Skin epidermis (tissue), 12 donors: ENCODE measurements around the gene CDHR1.
A peak's percentile ranks its signal among the peaks of the same experiment; 100 is the strongest.
"Not testable (repeated sequence)": the region's sequence is repeated elsewhere in the genome, so short reads cannot be mapped to it uniquely, and the experiment has no call there.

Source experiments
- H3K27ac ChIP-seq, 21 experiments: fragments of 200-600 bp; sonication (generic) in 11 of 21; one replicate each; pipeline ENCODE4 v1.5.0; 2020; ENCODE audit warnings: mild to moderate bottlenecking in 3 of 21, inconsistent platforms in 2 of 21, moderate library complexity in 2 of 21
- H3K4me3 ChIP-seq, 7 experiments: fragments of 200-600 bp; sonication (generic) in 2 of 7; one replicate each; pipeline ENCODE4 v1.5.0; 2020; ENCODE audit warnings: inconsistent platforms in 2 of 7, mild to moderate bottlenecking in 2 of 7, moderate library complexity in 1 of 7

Gene CDHR1

GRCh38 chr10:84172467-84173356 is 21.6 kb upstream of the CDHR1 start:
- Histone ChIP-seq H3K4me3 (no peak overlapping the region), H3K27ac (peak overlapping the region in 10 of 21 experiments; percentile 19 to 76 (median 58))

- Histone ChIP-seq H3K27ac (peak within 1 kb of the TSS in 10 of 21 experiments; percentile 19 to 76 (median 58)), H3K4me3 (no peak within 1 kb of the TSS)
Observed at GRCh38 chr10:84173501-84173929, 20.8 kb upstream of the CDHR1 start, which contains the start of gene GPR15LG. GPR15LG (plus strand) TSS chr10:84173801; CDS start chr10:84173852, 51 bp downstream.

- H3K4me3 ChIP-seq: no peak overlapping the region
- H3K27ac ChIP-seq: peak overlapping the region in 1 of 21 experiments; percentile 62
Observed at GRCh38 chr10:84175436-84175835, 18.9 kb upstream of the CDHR1 start.

GRCh38 chr10:84176351-84176750 is 18.0 kb upstream of the CDHR1 start:
- Histone ChIP-seq H3K27ac (peak overlapping the region in 12 of 21 experiments; percentile 39 to 88 (median 75)), H3K4me3 (no peak overlapping the region)

GRCh38 chr10:84176836-84177474 is 17.4 kb upstream of the CDHR1 start:
- Histone ChIP-seq H3K4me3 (no peak overlapping the region), H3K27ac (peak overlapping the region in 18 of 21 experiments; percentile 6 to 88 (median 61))

GRCh38 chr10:84177541-84178141 is 16.7 kb upstream of the CDHR1 start:
- Histone ChIP-seq H3K27ac (peak overlapping the region in 18 of 21 experiments; percentile 6 to 88 (median 61)), H3K4me3 (no peak overlapping the region)

- H3K27ac ChIP-seq: peak overlapping the region in 16 of 21 experiments; percentile 18 to 88 (median 64)
- H3K4me3 ChIP-seq: no peak overlapping the region
Observed at GRCh38 chr10:84178160-84178609, 16.2 kb upstream of the CDHR1 start.

GRCh38 chr10:84179059-84179710 is 15.2 kb upstream of the CDHR1 start:
- no peak overlapping the region for H3K4me3 ChIP-seq
- H3K27ac ChIP-seq: peak overlapping the region in 19 of 21 experiments; percentile 4 to 88 (median 61)

- peak overlapping the region in 12 of 21 experiments; percentile 6 to 63 (median 48) for H3K27ac ChIP-seq
- H3K4me3 ChIP-seq: not testable (repeated sequence)
Observed at GRCh38 chr10:84180386-84180785, 14.0 kb upstream of the CDHR1 start.

GRCh38 chr10:84181631-84182030 is 12.7 kb upstream of the CDHR1 start:
- H3K4me3 ChIP-seq: no peak overlapping the region
- no peak overlapping the region for H3K27ac ChIP-seq

GRCh38 chr10:84184517-84184916 is 9.8 kb upstream of the CDHR1 start:
- no peak overlapping the region for H3K27ac ChIP-seq

GRCh38 chr10:84185526-84186175 is 8.7 kb upstream of the CDHR1 start:
- no peak overlapping the region for H3K4me3 ChIP-seq

More at GRCh38 chr10:84184517-84184916, 9.8 kb upstream of the CDHR1 start:
- no peak overlapping the region for H3K4me3 ChIP-seq

GRCh38 chr10:84188815-84189214 is 5.5 kb upstream of the CDHR1 start:
- Histone ChIP-seq H3K27ac (no peak overlapping the region), H3K4me3 (no peak overlapping the region)

More at GRCh38 chr10:84185526-84186175, 8.7 kb upstream of the CDHR1 start:
- no peak overlapping the region for H3K27ac ChIP-seq

- Histone ChIP-seq H3K4me3 (no peak overlapping the region), H3K27ac (peak overlapping the region in 1 of 21 experiments; percentile 21)
Observed at GRCh38 chr10:84190621-84191020, 3.7 kb upstream of the CDHR1 start.

GRCh38 chr10:84191106-84191505 is 3.2 kb upstream of the CDHR1 start:
- Histone ChIP-seq H3K27ac (peak overlapping the region in 1 of 21 experiments; percentile 21), H3K4me3 (no peak overlapping the region)

GRCh38 chr10:84193327-84193726 is 1.0 kb upstream of the CDHR1 start:
- Histone ChIP-seq H3K27ac (no peak overlapping the region), H3K4me3 (no peak overlapping the region)

GRCh38 chr10:84193846-84194423 is 402 bp upstream of the CDHR1 start:
- H3K27ac ChIP-seq: peak overlapping the region in 3 of 21 experiments; percentile 4 to 77 (median 48)

GRCh38 chr10:84195044-84195830 is 900 bp downstream of the CDHR1 start:
- peak overlapping the region; percentile 30 to 62 (median 42) for H3K4me3 ChIP-seq

More at GRCh38 chr10:84193846-84194423, 402 bp upstream of the CDHR1 start:
- peak overlapping the region; percentile 30 to 62 (median 42) for H3K4me3 ChIP-seq

More at GRCh38 chr10:84195044-84195830, 900 bp downstream of the CDHR1 start:
- peak overlapping the region in 9 of 21 experiments; percentile 2 to 77 (median 48) for H3K27ac ChIP-seq
